WTC11 (cell line): ENCODE results near the gene ITFG1.

Source experiments
- CTCF ChIP-seq: fragments of 200-600 bp; IDR thresholded peaks from 2 replicates; pipeline ENCODE4 v1.8.0; 2022; ENCODE audit warnings: antibody characterized with exemption
- GABPB1 ChIP-seq: sonication (generic); formaldehyde crosslinking; IDR thresholded peaks from 2 replicates; pipeline ENCODE4 v1.8.1; 2023; ENCODE audit warnings: mild to moderate bottlenecking, missing genetic modification reagents
- MAX ChIP-seq: sonication (generic); formaldehyde crosslinking; IDR thresholded peaks from 2 replicates; pipeline ENCODE4 v1.8.0; 2022; ENCODE audit warnings: mild to moderate bottlenecking, missing genetic modification reagents
- SMAD4 ChIP-seq: sonication (generic); formaldehyde crosslinking; IDR thresholded peaks from 2 replicates; pipeline ENCODE4 v1.8.0; 2022; ENCODE audit warnings: mild to moderate bottlenecking, missing genetic modification reagents
- ZNF317 ChIP-seq: sonication (generic); formaldehyde crosslinking; IDR thresholded peaks from 2 replicates; pipeline ENCODE4 v1.8.1; 2023; ENCODE audit warnings: low read depth, mild to moderate bottlenecking, moderate library complexity, missing genetic modification reagents, borderline replicate concordance
- ZNF423 ChIP-seq: fragments of 250-450 bp; sonication (Bioruptor Pico); IDR thresholded peaks from 2 replicates; pipeline ENCODE4 v2.1.2; 2022; ENCODE audit warnings: mild to moderate bottlenecking, moderate library complexity

- TF ChIP-seq CTCF (no peak), MAX (CRISPR knock-in tag) (no peak), SMAD4 (CRISPR knock-in tag) (no peak), ZNF317 (no peak), GABPB1 (CRISPR knock-in tag) (no peak), ZNF423 (CRISPR knock-in tag) (no peak)
These were observed 1.3 kb downstream of the ITFG1 start for GRCh38 chr16:47459603-47460002.
